ENCODE data around the gene RABGGTA.

GRCh38 chr14:24263848-24264247, 7.5 kb downstream of the RABGGTA start:
- TF ChIP-seq EZH2 (IDR thresholded peaks at IDR 0.05; ENCODE audit: borderline replicate concordance, low read length) (no peak), CTCF (IDR thresholded peaks at IDR 0.05; ENCODE audit: low read length) (no peak)

Measured in OCI-LY1 (cell line).